ENCODE data around the gene ADCY9. TPM values are rescaled to one million over a fixed set of nuclear protein-coding genes. Genes with fewer than 3 reads are reported as not detected.
"Not testable (repeated sequence)": the region's sequence is repeated elsewhere in the genome, so short reads cannot be mapped to it uniquely, and the experiment has no call there.

ADCY9 gene
- total RNA-seq, 1 experiment from 2014 or later, result 5.5 TPM

DNA sequence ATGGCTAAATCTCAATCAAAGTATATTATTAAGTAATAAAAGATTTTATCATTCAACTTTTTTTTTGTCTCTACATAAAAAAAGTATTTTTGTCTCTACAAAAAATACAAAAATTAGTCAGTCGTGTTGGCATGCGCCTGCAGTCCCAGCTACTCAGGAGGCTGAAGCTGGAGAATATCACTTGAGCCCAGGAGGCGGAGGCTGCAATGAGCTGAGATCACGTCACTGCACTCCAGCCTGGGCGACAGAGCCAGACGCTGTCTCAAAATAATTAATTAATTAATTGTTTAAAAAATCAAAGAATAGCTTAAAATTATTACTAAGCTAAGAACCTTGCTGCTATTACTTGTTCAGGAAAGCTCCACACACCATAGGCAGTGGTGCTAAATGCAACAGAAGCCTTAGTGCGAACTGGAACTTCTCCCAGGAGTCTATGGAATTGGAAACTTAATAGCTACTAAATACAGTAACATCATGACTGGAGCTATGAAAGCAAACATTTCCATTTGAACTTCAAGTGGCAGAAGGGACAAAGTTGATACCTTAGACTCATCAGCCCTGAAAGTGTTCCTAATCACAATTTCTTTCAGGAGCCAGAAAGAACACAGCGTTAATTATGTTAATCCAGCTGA, 22.6 kb downstream of the ADCY9 start:
- DNase-seq (ENCODE audit: low read depth), result no peak

DNA sequence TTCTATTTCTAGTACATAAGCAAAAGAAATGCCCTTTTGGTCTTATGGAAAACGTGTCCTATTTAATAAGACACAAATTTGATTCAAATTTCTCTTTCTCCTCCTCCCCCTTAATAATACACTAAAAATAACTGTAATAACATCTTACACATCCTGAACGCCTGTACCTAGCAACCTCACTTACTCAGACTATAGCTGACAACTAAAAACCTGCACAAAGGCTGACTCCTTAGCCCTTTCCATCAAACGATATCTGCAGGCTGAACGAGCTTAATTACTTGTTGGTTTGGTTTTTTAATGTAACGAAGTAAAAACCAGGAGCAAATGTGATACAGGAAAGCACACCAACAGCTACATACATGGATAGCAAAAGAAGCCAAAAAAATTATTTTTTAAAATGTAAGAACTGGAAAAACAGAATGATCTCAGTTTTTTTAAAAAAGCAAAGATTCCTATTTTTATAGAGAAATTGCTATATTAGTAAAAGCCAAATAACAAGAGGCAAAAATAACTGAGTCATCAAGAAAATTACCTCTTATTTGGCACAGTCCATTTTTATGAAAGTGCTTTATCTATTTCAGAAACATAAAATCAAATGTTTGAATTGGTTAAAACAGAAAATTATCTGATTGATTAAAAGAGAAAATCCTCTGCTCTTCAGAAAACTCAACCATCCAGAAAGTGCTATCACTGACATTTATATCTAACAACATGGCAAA, 23.5 kb downstream of the ADCY9 start:
- no peak for DNase-seq (ENCODE audit: low read depth)

DNA sequence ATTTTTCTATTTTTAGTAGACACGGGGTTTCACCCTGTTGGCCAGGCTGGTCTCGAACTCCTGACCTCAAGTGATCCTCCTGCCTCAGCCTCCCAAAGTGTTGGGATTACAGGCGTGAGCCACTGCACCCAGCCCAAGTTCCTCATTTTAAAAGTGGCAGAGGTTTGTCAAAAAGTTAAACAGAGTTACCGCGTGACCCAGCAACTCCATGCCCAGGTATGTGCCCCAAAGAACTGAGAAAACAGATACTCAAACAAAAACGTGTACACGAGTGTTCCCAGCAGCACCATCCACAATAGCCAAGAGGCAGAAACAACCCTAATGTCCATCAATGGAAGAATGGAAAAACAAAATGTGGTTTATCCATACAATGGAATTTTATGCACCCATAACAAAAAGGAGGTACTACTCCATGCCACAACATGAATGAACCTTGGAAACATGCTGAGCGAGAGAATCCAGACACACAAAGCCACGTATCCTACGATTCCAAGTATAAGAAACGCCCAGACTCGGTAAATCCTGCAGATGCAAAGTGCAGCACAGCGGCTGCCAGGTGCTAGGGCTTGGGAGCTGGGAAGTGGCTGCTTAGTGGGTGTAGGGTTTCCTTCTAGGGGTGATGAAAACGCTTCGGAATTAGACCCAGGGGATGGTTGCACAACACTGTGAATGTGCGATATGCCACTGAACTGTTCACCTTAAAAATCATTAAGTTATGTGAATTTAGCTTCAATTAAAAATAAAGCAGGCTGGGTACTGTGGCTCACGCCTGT, 24.8 kb downstream of the ADCY9 start:
- no peak for DNase-seq (ENCODE audit: low read depth)

DNA sequence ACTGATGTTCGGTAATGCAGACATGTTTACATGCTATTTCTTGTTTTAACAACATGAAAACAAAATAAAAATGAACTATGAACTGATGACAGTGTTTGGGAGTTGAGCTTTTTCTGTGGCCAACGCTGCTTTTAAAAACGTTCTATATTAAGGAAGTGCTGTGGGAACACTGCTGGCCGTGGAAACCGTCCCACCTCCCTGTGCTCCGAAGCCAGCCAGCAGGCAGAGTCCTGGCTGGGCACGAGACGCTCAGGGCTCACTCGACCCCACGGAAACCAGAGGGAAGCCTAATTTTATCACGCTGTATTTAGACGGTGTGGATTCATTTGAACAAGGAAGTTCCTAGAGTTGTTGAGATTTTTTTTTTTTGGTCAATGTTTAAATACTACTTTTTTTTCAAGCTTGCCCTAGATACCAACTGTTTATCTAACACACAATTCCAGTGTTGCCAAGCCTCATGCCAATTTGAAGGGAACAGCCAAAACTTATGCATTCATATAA, 25.8 kb downstream of the ADCY9 start:
- no peak for DNase-seq (ENCODE audit: low read depth)

DNA sequence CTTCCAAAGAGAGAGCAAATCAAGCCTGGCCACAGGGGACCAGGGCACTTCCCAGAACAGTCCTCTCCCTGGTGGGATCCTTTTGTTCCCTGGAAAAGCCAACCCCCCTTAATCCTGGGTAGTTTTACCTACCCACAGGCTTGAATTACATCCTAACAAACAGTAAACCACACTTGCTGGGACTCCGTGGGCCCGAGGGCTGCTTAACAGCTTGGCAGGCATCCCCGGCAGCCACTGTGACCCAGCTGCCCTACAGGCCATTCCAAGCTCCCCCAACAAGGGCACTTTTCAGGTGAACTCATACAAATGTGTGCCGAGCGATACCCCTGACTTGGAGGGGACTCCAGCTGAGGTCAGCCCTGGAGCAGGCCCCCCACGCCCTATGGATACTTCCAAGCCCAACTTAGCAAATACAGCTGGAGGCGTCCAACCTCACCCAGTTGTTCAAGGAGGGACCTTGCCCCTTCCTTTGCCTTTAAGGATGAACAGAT, 26.4 kb downstream of the ADCY9 start:
- DNase-seq (ENCODE audit: low read depth), result no peak

DNA sequence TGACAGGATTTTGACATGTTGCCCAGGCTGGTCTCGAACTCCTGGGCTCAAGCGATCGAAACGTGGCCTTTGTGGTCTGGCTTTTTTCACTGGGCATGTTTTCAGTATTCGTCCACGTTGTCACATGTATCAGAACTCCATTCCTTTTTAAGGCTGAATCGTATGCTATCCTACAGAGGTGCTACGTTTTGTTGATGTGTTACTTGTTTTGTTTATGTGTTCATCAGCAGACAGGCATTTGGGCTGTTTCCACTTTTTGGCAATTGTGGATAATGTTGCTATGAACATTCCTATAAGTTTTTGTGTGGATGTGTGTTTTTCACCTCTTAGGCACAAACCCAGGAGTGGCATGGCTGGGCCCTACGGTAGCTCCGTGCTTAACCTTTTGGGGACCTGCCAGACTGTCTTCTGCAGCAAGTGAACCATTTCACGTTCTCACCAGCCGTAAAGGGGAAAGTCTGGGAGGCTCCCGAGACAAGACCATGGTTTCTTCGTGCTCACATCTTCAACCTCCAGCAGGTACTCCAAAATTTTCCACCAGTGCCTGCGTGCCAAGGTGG, 26.9 kb downstream of the ADCY9 start:
- DNase-seq (ENCODE audit: low read depth), result no peak

DNA sequence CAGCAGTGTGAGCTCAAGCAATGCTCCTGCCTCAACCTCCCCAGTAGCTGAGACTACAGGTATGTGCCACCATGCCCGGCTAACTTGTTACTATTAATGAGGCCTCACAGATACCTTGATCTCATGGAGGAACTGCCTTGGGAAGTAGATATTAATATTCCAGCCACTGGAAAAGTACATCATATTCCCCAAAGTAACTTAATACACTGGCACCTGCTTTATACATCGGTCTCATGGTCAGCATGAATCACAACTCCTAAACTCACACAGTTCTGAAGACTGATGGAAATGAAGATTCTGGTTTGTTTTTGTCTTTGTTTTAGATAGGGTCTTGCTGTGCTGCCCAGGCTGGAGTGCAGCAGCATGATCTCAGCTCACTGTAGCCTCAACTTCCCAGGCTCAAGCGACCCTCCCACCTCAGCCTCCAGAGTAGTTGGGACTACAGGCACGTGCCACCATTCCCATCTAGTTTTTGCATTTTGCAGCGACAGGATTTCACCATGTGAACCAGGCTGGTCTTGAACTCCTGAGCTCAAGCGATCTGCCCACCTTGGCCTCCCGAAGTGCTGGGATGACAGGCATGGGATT, 28.2 kb downstream of the ADCY9 start:
- DNase-seq (ENCODE audit: low read depth), result no peak

DNA sequence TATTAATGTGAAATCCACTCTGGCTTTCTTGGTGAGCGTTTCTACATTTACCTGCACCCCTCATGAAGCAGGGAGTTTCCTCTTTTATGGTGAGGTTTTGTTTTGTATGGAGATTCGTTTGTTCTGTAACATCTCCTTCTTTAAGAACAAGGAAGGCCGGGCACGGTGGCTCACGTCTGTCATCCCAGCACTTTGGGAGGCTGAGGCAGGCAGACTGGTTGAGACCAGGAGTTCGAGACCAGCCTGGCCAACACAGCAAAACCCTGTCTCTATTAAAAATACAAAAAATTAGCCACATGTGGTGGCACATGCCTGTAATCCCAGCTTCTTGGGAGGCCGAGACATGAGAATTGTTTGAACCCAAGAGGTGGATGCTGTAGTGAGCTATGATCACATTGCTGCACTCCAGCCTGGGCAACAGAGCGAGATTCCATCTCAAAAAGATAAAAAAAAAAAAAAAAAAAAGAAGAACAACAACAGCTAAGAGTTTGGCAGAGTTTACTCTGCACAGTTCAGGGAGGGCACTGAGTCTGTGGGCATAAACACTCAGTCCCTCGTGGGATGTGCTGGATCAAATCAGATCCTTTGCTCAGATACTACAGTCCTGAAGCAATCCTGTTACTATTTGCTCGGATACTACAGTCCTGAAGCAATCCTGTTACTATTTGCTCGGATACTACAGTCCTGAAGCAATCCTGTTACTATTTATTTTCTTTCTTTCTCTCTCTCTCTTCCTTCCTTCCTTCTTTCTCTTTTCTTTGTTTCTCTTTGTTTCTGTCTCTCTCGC, 28.9 kb downstream of the ADCY9 start:
- no peak for DNase-seq (ENCODE audit: low read depth)

DNA sequence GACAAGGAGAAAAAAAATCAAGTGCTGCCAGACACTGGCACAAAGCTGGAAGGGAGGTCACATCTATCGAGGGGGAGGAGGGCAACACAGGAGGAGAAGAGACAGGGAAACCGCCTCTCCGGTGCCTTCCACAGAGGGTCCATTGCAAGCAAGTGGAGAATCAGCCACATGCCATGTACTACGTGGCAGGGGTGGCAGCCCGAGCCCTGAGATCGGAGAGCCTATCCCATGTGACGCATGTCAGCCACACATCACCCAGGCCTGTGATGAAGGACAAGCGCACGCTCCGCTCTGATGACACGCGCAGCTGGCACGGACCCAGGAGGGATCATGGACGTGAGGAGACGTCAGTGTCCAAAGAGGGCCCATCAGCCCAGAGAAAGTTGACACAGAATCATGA, 30.1 kb downstream of the ADCY9 start:
- no peak for DNase-seq (ENCODE audit: low read depth)

DNA sequence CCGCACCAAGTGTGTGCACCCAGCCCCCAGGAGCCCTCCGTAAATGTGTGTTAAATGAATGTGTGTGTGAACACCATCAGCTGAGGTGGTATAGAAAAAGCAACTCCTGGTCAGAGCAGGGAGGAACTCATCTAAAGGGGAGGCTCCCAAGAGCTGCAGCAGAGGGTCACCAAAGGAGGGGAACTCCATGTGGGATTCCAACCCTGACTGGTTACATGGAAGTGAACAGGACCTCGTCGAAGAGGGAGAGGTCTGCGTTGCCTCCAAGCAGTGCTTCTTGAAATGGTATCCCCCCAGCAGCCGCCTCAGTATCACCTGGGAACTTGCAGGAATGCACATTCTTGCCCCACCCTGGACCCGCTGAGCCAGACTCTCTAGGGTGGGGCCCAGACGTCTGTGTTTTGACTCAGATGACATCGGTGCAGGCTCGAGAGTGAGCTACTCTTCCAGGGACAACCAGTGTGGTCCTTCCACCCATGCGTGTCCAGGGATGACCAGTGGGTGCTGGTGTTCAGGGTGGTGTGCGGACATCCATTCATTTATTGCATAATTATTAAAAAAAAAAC, 30.8 kb downstream of the ADCY9 start:
- no peak for DNase-seq (ENCODE audit: low read depth)

DNA sequence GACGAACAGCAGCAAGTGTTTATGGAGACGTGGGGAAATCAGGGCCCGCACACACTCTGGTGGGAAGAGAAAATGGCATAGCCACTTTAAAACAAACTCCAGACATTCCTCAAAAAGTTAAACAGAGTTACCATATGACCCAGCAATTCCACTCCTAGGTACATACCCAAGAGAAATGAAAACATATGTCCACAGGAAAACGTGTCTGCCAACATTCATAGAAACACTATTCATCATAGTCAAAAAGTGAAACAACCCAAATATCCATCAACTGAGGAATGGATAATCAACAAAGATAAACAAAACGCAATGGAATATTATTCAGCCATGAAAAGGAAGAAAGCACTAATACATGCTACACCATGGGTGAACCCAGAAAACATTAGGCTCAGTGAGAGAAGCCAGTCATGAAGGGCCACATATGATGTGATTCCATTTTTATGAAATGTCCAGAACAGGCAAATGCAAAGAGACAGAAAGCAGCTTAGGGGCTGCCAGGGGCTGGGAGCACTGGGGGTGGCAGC, 32.8 kb downstream of the ADCY9 start:
- DNase-seq (ENCODE audit: low read depth), result no peak

DNA sequence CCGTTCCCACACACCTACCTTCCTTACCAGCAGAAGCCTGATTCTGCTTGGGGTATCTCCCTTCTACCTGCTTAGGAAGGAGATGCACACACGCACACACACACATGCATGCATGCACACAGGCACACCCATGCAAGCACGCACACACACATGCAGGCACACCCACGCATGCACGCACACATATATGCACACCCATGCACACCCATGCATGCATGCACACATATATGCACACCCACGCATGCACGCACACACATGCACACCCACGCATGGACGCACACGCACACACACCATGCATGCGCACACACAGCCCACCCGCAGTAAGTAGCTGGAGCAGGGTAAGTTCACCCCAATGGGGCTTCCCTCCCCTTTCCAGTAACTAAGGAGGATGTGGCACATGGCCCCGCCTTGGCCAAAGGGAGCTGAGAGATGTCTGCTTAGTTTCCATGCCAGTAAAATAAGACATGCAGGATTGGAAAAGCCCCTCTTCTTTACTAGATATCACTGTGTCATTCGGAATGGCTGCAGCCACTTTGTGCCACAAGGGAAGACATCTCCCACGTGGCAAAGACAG, 33.7 kb downstream of the ADCY9 start:
- DNase-seq (ENCODE audit: low read depth), result no peak

DNA sequence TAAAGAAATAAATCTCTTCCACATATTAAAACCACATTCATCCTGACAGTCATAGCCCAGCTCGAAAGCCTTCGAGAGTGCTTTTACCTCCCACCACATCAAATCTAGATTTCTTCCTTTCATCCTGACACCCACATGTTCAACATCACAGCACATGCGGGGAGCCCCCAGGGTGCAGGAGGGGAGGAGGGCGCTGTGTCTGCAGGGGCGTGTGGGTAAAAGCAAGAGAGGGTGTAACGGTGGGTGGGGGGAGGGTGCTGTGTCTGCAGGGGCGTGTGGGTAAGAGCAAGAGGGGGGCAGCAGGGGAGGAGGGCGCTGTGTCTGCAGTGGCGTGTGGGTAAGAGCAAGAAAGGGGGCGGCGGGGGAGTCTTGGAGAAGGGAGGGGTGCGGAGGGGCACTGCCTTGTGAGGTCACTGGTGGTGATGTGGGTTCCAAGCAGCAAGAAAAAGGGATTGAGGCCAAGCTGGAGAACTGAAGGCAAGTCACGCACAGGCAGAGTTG, 34.7 kb downstream of the ADCY9 start:
- no peak for DNase-seq (ENCODE audit: low read depth)

DNA sequence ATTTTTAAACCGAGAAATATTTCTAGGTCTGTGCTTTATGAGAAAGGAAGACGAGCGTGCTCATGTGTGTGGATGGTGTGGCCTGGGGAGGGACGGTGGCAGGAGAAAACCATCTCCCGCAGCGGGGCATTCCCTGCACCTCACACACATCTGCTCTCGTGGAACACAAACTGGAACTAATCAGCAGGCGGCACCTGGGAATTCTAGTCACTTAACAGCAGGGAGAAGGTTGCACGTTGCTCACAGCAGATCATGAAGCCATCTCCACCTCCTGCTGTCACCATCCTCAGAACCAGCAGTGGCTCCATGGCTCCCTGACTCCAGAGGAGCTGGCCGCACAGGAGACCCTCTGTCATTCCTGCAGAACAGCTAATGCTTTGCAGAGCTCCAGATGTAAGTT, 35.2 kb downstream of the ADCY9 start:
- no peak for DNase-seq (ENCODE audit: low read depth)

DNA sequence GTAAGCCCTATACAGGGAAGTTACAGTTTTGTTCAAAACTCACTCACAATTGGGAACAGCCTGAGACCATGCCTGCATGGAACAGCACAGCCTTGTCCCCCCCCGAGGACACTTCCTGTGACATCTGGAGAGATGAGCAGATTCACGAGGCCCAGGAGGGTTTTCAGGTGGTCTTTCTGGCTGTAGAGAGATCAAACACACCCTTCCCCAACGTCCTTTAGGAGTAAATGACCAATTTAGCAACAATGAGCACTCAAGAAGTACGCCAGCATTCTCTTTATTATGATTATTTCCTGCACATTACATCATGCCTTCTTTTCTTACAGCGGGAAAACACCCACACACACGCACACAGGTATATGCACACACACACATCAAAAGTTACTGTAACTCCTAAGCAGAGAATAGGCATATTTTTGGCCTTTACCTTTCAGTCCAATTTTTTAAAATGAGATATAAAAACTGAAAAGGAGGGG, 39.0 kb downstream of the ADCY9 start:
- no peak for DNase-seq (ENCODE audit: low read depth)

DNA sequence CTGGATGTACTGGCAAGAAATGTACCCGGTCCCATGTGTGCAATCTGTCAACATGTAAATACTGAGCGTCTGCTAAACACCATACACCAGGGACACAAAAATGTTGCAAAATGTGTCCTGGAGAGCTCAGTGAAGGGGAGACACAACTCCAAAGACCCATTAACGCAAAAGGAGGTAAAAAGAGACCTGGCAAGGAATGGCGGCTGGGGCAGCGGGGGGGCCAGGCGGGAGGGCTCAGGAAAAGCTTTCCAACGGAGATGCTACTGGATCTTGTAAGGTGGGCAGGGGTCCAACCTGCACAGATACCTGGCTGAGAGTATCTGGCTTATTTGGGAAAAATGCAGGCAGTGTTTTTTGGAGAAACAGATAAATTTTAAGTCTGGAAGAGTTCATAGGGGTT, 40.7 kb downstream of the ADCY9 start:
- no peak for DNase-seq (ENCODE audit: low read depth)

DNA sequence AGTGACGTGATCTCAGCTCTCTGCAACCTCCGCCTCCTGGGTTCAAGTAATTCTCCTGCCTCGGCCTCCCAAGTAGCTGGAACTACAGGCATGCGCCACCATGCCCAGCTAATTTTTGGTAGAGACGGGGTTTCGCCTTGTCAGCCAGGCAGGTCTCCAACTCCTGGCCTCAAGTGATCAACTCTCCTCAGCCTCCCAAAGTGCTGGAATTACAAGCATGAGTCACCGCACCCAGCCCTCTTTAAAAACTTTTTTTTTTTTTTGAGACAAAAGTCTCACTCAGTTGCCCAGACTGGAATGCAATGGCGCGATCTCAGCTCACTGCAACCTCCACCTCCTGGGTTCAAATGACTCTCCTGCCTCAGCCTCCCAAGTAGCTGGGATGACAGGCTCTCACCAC, 43.1 kb downstream of the ADCY9 start:
- not testable (repeated sequence) for DNase-seq (ENCODE audit: low read depth)

DNA sequence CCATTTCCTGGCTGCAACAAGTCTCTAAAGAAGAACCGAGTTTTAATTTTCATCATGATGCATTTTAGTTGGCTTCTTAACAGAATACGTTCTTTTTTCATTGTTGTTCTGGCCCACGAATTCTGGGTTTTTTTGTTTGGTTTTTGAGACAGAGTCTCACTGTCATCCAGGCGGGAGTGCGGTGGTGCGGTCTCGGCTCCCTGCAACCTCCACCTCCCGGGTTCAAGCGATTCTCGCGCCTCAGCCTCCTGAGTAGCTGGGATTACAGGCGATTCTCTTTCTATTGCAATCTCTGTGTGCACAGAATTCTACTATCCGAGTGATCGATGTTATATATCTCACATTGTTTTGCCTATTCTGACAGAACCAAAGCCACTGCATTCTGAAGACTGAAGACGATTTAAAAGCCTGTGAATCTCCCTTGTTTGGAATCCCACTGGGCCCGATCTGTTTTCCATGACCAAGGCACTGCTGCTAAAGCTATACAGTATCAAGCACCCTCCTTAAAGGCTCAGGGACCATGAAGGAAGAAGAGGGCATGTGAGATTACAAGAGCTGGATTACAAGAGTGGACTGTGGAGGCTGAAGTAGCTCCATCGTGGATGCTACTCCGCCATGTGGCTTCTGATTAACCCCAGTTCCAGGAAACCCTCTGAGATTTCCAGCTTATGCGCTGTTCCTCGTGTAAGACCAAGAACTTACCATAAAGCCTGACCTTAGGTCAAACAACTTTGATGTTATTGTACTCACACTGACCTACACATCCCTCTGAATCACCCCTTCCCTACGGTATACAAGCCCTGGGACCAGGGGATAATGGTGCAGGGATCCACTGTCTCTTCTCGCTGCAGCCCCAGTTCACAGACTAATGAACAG, 44.3 kb downstream of the ADCY9 start:
- DNase-seq (ENCODE audit: low read depth), result no peak

DNA sequence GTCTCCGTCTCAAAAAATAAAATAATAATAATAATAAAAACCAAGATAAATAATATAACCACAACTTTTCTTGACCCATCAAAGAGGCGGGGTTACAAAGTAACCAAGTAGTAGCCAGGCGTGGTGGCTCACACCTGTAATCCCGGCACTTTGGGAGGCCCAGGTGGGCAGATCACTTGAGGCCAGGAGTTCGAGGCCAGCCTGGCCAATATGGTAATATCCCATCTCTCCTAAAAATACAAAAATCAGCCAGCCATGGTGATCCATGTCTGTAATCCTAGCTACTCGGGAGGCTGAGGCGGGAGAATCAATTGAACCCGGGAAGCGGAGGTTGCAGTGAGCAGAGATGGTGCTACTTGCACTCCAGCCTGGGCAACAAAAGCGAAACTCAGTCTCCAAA, 45.3 kb downstream of the ADCY9 start:
- no peak for DNase-seq (ENCODE audit: low read depth)
